Epidermal melanocyte (primary cell): ENCODE results near the gene TUT1.
A peak's percentile ranks its signal among the peaks of the same experiment; 100 is the strongest.
"Not testable (repeated sequence)": the region's sequence is repeated elsewhere in the genome, so short reads cannot be mapped to it uniquely, and the experiment has no call there.

ENCODE experiments used
- DNase-seq: peaks from one replicate; pipeline ENCODE4 v3.0.0; 2011; ENCODE audit warnings: low spot score; ENCODE audit not compliant: insufficient read length

Gene TUT1

GRCh38 chr11:62556875-62557631 lies 34.3 kb downstream of the TUT1 start:
- no peak for DNase-seq

- DNase-seq = peak; percentile 99
Observed at GRCh38 chr11:62556108-62556874, 35.0 kb downstream of the TUT1 start.

GRCh38 chr11:62555464-62556107 lies 35.7 kb downstream of the TUT1 start:
- no peak for DNase-seq

- no peak for DNase-seq
Observed at GRCh38 chr11:62554387-62555167, 36.7 kb downstream of the TUT1 start.

- no peak for DNase-seq
Observed at GRCh38 chr11:62553839-62554361, 37.4 kb downstream of the TUT1 start.

GRCh38 chr11:62553080-62553838 lies 38.1 kb downstream of the TUT1 start:
- peak; percentile 82 for DNase-seq

GRCh38 chr11:62552485-62553079 lies 38.7 kb downstream of the TUT1 start:
- DNase-seq = no peak

- not testable (repeated sequence) for DNase-seq
Observed at GRCh38 chr11:62550478-62550877, 40.8 kb downstream of the TUT1 start.

GRCh38 chr11:62548545-62549335 lies 42.6 kb downstream of the TUT1 start:
- DNase-seq = no peak

GRCh38 chr11:62547691-62548281 lies 43.5 kb downstream of the TUT1 start:
- DNase-seq = no peak

GRCh38 chr11:62546929-62547625 lies 44.2 kb downstream of the TUT1 start:
- DNase-seq = no peak

GRCh38 chr11:62546244-62546928 lies 44.9 kb downstream of the TUT1 start, which contains the start of gene AHNAK:
AHNAK (minus strand) TSS chr11:62546806; CDS start chr11:62536098, 10,708 bp downstream.
- peak; percentile 81 for DNase-seq

- peak; percentile 91 for DNase-seq
Observed at GRCh38 chr11:62545437-62546243, 45.7 kb downstream of the TUT1 start.

- DNase-seq = no peak
Observed at GRCh38 chr11:62544581-62545436, 46.5 kb downstream of the TUT1 start.

- DNase-seq = no peak
Observed at GRCh38 chr11:62543680-62544444, 47.5 kb downstream of the TUT1 start.
